ENCODE data around the gene SORCS2.

Gene SORCS2

GRCh38 chr4:7304436-7304835, 112.1 kb downstream of the SORCS2 start:
- DNase-seq (ENCODE audit: low read depth) = no peak

DNA sequence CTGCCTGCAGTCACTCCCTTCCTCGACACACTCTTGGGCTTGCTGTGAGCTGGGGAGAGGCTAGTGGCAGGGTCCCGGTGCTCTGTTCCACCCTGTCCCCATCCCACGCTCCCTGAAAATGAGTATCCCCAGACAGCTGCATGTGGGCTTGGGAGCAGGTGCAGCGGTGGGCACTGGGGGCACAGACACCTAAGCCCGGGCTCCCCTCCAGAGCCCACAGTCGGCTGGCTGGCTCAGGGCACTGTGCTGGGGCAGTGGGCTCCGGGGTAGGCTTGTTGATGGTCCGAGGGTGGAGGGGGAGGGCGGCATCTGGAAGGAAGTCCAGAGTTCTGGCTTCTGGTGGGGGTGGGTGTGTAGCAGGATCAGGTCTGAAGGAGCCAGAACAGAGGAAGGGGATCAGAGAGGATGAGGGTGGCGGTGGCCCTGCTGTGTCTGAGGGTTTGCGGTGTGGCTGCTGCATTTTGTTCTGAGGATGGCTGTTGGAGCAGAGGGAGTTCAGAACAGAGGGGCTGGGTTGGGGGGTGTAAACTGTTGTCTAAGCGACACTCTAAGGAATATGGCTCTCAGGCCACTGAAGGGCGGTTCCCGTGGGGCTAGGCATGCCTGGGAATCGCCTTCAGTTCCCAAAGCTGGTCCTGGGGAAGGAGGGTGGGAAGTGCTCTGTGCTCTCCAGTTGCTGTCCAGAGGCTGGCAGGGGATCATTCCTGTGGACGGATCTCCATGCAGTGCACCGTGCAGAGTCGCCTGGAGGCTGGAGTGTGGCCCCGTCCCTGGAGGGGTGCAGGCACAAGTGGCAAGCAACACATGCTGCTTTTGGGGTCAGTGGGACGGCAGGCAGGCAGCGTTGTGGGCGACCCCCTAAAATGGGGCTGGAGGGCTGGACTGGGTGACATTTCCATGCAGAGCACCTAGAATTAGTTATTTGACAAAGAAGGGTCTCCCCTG, 114.0 kb downstream of the SORCS2 start:
- no peak for DNase-seq (ENCODE audit: low read depth)

- DNase-seq (ENCODE audit: low read depth) = no peak
These were observed 114.6 kb downstream of the SORCS2 start for GRCh38 chr4:7306986-7307385.

- DNase-seq (ENCODE audit: low read depth) = no peak
These were observed 115.2 kb downstream of the SORCS2 start for GRCh38 chr4:7307394-7308099.

DNA sequence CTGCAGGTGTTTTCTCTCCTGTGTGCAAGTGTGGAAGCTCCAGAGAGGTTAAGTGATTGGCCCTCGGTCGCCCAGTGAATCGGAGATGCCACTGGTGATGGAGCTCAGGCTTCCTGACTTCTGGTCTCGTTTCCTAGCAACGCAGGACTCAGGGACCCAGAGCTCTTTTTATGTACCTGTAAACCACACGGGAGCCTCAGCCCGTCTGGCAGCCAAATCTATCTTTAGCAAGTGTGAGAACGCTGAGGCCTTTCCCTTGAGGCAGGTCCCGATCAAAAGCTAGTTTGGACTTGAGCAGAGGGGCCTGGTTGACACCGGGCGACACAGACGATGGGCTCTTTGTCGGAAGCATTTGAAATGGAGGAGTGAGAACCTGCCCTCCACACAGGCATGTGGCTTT, 116.8 kb downstream of the SORCS2 start:
- DNase-seq (ENCODE audit: low read depth) = no peak

DNA sequence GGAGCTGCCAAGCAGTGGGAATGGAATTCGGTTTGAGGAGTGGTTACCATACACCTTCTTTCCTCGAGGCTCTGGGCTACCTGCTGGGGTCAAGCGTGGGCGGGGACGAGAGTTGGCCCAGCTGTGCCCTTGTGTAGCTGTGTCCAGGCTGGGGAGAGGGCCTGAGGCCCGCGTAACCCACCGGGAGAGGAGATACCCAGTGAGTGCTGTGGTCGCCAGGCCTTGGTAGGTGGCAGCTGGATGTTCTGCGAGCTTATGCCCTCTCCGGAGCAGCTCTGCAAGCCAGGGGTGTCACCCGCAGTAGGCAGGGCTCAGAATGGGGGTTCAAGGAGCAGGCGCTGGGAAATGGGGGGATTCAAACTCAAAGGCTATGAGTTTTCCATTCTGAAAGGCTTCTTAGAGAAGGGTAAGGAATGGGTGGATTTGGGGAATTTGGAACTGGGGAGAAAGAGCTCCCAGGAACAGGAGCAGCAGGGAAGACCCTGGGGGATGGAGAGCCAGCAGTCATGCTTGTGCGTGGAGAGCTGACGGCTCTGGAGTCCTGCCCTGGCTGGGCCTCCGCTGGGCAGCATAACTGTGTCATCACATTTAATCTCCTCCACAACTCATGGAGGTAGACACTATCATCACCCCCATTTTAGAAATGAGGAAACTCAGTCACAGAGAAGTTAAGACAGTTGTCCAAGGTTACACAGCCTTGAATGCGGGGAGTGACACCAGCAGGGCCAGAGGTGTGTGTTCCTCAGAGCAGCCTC, 117.5 kb downstream of the SORCS2 start:
- DNase-seq (ENCODE audit: low read depth) = no peak

DNA sequence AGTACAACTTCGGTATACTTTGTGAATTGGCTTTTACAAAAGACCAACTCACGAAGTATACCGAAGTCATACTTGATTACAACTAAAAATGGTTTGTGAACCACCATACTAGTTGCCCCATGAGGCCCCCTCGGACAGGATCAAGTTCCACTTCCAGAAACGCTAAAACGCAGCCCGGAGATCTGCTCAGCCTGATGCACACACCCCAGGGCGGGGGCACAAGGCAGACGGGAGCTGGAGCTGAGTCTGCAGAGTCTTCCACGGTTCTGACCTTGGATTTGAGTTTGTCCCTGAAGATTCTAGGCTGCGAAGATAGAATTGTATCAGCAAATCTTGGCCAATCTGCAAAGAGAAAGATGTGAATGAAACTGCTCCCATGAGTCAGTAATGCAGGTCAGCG, 118.1 kb downstream of the SORCS2 start:
- no peak for DNase-seq (ENCODE audit: low read depth)

DNA sequence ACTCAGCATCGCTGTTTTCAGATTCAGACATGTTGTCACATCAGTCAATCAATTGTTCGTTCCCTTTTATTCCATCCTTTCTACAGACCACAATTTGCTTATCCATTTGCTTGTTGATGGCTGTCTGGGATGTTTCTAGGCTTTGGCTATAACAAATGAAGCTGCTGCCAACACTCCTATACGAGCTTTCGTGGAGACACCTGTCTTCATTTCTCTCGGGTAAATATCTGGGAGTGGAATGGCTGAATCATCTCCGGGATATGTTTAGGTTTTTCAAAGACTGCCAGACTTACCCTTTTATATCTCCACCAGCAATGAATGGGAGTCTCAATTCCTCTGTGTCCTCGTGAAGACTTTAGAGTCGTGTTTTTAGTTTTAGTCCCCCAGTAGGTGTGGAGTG, 118.9 kb downstream of the SORCS2 start:
- DNase-seq (ENCODE audit: low read depth) = no peak

DNA sequence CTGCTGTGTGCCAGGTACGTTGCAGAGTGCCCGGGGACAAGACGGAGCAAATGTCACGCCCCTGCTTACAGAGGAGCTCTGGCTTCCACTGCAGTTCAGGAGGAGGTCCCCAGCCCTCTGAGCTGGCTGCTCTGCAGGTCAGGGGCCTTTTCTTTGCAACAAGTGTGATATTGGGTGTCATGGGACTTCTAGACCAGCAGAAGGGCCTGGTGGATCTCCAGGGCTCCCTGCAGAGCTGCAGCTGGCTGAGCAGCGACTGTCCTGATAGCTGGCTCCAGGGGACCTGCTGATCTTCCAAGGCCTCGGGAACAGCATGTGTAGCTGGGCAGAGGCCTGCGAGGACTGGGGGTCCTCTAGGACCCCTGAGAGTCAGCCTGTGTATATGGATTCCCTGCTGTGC, 120.4 kb downstream of the SORCS2 start:
- no peak for DNase-seq (ENCODE audit: low read depth)

- DNase-seq (ENCODE audit: low read depth) = no peak
These were observed 121.0 kb downstream of the SORCS2 start for GRCh38 chr4:7313347-7313811.

DNA sequence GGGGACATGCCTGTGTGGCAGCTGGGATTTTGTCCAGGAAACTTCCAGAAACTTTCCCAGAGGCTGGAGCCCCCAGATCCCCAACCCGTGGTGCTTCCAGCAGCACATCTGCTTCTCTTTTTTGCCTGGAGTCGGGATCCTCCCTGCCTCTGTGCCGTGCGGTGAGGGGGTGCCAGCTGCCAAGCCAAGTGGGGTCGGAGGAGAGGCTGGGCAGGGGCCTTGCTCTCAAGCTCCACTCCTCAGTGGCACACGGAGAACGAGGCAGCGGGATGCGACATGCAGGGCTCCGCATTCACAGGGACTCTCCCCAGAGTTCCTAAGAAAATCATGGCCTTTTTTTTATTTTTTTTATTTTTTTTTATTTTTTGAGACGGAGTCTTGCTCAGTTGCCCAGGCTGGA, 121.7 kb downstream of the SORCS2 start:
- no peak for DNase-seq (ENCODE audit: low read depth)

GRCh38 chr4:7315286-7315685, 122.9 kb downstream of the SORCS2 start:
- no peak for DNase-seq (ENCODE audit: low read depth)

DNA sequence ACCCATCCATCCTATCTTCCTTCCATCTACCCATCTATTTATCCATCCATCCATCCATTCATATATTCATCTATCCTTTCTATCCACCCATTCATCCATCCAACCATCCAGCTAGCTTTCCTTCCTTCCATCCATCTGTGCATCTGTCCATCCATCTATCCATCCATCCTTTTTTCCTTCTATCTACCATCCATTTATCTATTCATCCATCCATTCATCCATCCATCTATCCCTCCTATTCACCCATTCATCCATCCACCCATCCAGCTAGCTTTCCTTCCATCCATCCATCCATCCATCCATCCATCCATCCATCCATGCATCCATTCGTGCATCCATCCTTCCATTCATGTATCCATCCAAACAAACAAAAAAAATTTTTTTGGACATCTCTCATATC, 123.6 kb downstream of the SORCS2 start:
- DNase-seq (ENCODE audit: low read depth) = no peak

GRCh38 chr4:7319024-7319423, 126.7 kb downstream of the SORCS2 start:
- DNase-seq (ENCODE audit: low read depth) = no peak

DNA sequence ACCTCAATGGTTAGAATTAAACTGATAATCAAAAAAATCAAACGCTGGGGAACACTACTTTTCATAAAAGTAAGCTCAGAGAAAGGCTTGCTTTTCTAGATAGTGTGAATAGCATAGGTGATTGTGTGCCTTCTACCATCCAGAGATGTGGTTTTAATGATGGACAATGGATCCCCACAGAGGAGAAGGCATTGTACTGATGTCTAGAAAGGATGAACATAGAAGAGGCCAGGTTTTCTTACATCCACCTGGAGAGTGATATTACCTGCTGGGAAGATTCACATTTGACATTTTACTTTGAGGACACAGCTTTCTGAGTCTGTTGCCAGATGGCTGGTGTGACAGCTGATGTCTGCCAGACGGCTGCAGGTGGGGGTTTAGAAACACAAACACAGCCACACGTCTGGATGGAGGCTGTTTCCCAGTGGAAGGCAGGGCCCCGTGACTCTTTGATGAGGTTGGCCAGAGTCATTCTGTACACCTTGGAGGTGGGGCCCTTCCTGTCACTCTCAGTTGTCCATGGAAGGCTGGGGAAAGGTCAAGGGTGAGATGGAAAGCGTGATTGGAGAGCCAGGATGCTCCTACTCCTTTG, 128.0 kb downstream of the SORCS2 start:
- no peak for DNase-seq (ENCODE audit: low read depth)

- no peak for DNase-seq (ENCODE audit: low read depth)
These were observed 130.0 kb downstream of the SORCS2 start for GRCh38 chr4:7322166-7322991.

DNA sequence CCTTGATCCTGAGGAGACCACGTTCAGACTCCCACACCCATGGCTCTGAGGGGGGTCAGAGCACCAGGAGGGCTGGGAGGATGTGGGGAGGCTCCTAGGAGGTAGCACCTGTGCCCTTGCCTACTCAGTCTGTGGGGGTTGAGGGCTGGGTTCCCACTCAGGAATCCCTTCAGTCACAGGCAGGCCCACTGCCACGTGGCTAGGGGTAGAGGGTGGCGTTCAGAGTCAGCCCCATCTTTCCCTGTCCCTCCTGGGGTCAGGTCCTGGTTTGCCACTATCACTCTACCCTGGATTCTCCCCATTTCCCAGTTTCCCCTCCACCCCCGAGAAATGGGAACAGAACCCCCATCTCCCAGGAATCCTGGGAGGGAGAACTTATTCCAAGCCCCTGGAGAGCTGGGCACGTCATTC, 131.1 kb downstream of the SORCS2 start:
- DNase-seq (ENCODE audit: low read depth) = no peak

GRCh38 chr4:7323872-7324650, 131.7 kb downstream of the SORCS2 start:
- no peak for DNase-seq (ENCODE audit: low read depth)

DNA sequence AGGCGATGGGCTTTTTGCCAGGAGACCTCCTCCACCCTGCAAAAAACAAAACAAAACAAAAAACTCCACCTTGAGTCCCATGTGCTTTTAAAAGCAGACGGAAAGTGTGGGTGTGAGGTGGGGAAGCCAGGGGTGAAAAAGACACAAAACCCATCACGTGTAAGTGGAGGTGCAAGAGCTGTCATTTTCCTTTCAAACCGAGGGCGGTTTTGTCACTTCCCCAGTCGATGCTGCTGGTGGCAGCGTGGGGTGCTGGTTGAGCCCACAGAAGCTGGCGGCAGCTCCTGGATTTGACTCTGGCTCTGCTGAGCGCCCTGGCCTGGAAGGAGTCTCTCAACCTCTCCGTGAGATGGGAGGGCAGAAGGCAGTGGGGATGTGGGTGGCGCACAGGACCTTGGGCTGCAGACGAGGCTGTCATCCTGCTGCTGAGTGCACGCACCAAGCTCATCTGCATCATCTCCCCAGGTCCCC, 132.3 kb downstream of the SORCS2 start:
- no peak for DNase-seq (ENCODE audit: low read depth)

GRCh38 chr4:7325541-7325940, 133.2 kb downstream of the SORCS2 start:
- DNase-seq (ENCODE audit: low read depth) = no peak
